Measurements from ENCODE around the gene PTPRN2. TPM values are rescaled to one million over a fixed set of nuclear protein-coding genes. Genes with fewer than 3 reads are reported as not detected.

PTPRN2 gene
- total RNA-seq, 1 donor from 2014 or later, result 0.41 TPM

DNA sequence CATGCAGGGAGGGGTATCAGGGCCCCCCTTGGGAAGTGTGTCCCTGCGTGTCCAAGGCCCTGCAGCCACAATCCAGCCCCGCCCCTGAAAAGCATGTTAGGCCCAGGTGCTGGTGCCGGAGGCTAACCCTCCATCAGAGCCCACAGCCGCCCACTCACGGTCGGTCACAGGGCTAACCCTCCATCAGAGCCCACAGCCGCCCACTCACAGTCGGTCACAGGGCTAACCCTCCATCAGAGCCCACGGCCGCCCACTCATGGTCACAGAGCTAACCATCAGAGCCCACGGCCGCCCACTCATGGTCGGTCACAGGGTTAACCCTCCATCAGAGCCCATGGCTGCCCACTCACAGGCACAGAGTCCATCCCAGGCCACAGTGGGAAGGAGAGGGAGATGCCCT is 824.8 kb downstream of the PTPRN2 start:
- no peaks in the 10 kb centered on the region for H3K4me1 Mint-ChIP-seq (ENCODE audit: low read depth)
- peaks cover 30% of the 10 kb centered on the region for H3K9me3 Mint-ChIP-seq
- no peak for DNase-seq (ENCODE audit: low spot score)
- no peak overlapping the region for H3K4me3 Mint-ChIP-seq
- intact Hi-C loops (cut with micrococcal nuclease), result no loop called here
- H3K27ac Mint-ChIP-seq, result no peak overlapping the region
- H3K27me3 Mint-ChIP-seq (ENCODE audit: insufficient read depth), result no peaks in the 10 kb centered on the region
- H3K36me3 Mint-ChIP-seq (ENCODE audit: low read depth), result no peaks in the 10 kb centered on the region

DNA sequence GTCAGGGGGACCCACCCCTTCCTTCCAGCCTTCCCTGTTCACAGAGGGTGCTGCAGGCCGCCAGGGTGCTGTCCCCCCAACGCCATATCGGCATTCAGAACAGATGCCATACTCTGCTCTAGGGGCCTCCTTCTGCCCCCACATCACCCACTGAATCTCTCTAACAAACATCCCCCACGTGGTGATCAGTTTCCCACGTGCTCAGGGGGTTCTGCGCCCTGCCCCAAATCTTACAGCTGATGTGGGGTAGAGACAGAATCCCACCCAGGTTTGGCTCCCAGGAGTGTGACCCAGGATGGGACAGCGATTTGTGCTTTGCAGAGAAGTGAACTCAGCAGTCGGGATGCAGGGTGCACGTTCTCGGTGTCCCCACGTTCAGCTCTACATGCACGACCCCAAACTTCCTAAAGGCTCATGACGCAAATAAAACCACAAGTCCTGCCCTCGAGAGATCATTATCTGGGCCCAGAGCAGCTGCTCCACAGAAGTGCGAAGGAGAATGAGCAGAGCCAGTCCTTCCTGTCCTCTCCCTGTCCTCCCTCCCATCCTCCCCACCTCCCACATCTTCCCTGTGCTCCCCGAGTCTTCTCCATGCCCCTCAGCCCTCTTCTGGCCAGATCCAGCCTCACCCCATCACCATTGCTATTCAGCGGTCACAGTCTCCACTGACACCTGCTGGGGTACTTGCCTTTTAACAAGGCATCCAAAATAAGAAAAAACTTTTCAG is 827.5 kb downstream of the PTPRN2 start:
- Mint-ChIP-seq H3K4me3 (no peak overlapping the region), H3K4me1 (ENCODE audit: low read depth) (no peaks in the 10 kb centered on the region), H3K36me3 (ENCODE audit: low read depth) (no peaks in the 10 kb centered on the region), H3K9me3 (peaks cover 17% of the 10 kb centered on the region), H3K27me3 (ENCODE audit: insufficient read depth) (no peaks in the 10 kb centered on the region), H3K27ac (no peak overlapping the region)
- no peak for DNase-seq (ENCODE audit: low spot score)
- intact Hi-C loops (cut with micrococcal nuclease), result no loop called here

DNA sequence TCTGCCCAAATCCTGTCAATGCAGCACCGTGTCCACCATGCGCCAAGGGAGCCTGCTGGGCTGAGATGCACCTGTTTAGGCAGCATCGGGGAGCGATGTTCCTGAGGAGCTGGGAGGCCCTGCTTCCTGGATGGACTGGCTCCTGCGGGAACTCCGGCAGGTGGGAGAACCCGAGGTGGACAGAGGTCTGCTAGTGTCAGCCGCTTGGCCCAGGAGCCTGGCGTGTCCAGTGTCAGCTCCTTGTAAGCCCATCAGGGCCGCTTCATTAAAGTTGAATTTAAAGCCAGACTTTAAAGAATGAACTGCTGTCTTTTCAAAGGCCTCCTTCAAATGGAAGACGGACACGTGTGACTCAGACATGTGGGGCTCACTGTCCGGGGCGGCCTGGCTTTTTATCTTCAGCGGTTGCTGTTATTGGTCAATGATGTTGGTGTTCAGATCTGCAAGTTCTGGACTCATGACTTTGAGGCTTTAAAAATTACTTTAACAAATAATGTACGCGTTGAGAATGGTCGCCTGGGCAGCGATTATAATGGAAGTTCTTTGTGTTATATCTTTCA is 828.3 kb downstream of the PTPRN2 start:
- peaks cover 8% of the 10 kb centered on the region for H3K9me3 Mint-ChIP-seq
- H3K4me1 Mint-ChIP-seq (ENCODE audit: low read depth), result no peaks in the 10 kb centered on the region
- intact Hi-C loops (cut with micrococcal nuclease), result no loop called here
- DNase-seq (ENCODE audit: low spot score), result no peak
- H3K27ac Mint-ChIP-seq, result no peak overlapping the region
- no peaks in the 10 kb centered on the region for H3K36me3 Mint-ChIP-seq (ENCODE audit: low read depth)
- H3K4me3 Mint-ChIP-seq, result no peak overlapping the region
- H3K27me3 Mint-ChIP-seq (ENCODE audit: insufficient read depth), result no peaks in the 10 kb centered on the region

DNA sequence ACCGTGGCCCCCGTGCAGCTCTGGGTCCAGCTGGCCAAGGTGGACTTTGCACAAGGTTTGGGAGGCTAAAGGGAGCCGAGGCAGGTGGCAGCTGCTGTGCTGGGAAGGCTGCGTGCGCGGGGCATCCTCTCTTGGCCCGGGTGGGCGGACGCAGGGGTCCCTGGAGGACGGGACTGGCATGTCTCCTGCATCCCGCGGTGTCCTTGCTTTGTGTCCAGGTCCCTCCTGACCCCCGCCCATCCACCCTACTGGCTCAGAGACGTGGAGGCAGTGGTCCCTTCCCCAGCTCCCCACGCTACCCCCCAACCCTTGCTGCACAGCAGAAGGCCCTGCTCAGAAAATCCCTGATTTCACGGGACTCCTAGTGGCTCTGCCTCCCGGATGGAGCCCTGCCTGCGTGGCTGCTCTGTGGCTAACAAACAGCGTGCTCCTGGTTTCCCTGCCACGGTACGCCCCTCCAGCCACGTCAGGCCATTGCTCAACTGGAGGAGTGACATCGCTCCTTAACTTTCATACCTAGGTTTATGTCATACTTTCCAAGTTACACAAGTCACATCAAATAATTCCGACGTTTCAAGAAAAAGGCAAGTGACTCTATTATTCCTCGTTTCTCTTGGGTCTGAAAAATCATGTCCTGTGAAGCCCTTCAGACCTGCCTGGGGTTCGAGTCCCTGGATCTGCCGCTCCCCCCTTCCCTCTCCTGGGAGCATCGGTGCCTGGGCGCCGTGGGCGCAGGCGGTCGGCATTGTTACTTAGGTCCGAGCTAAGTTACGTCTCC is 829.0 kb downstream of the PTPRN2 start:
- H3K4me1 Mint-ChIP-seq (ENCODE audit: low read depth), result no peaks in the 10 kb centered on the region
- no peak for DNase-seq (ENCODE audit: low spot score)
- no peaks in the 10 kb centered on the region for H3K36me3 Mint-ChIP-seq (ENCODE audit: low read depth)
- no peak overlapping the region for H3K27ac Mint-ChIP-seq
- H3K27me3 Mint-ChIP-seq (ENCODE audit: insufficient read depth), result no peaks in the 10 kb centered on the region
- peaks cover 2% of the 10 kb centered on the region for H3K9me3 Mint-ChIP-seq
- no peak overlapping the region for H3K4me3 Mint-ChIP-seq
- intact Hi-C loops (cut with micrococcal nuclease), result no loop called here

DNA sequence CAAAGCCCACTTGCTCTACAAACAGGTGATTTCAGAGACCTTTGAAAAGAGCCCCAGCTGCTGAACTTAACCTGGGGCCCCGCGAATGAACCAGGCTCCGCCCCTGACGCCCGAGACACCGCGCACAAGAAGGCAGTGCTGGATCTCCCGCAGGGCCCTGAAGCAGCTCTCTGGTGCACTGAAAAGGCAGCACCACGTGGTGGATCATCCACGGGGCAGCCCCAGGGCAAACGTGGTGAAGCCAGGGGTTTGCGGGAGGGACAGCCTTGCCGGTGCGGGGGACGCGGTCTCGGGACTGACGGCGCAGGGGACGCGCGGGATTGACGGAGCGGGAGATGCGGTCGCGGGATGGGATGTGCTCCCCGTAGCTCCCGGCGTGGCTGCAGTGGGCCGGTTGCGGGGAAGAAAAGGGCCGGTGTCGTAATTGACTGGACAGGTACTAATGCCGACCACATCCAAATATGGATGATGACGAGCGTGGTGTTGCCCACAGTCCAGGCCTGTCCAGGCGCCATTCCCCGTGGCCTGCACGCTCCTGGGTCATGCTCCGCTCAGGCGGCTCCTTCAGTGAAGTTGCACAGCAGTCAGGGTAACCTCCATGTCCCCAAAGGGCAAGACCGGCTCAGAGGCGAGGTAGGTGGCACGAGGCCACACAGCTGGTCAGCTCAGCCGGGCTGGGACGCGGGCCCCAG is 829.7 kb downstream of the PTPRN2 start:
- Mint-ChIP-seq H3K36me3 (ENCODE audit: low read depth) (no peaks in the 10 kb centered on the region), H3K27ac (no peak overlapping the region)
- intact Hi-C loops (cut with micrococcal nuclease), result no loop called here

DNA sequence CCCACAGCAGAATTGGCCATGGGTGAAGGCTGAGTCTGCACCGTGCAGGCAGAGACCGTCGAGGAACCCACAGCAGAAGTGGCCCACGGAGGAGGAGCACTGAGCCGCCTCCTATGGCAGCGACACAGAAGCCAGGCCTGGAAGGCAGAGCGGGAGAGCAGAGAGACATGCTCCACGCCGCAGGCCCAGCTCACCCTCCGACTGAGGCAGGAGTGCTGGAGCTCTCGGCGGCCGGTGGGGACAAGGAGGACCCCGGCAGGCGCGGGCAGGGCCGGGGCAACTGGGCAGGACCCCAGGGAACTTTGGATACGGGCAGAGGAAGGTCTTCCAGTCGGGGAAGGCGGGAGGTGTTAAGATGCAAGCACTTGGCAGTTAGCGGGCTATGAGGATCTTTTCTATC is 830.4 kb downstream of the PTPRN2 start:
- Mint-ChIP-seq H3K36me3 (ENCODE audit: low read depth) (no peaks in the 10 kb centered on the region), H3K27ac (no peak overlapping the region), H3K4me3 (no peak overlapping the region), H3K27me3 (ENCODE audit: insufficient read depth) (no peaks in the 10 kb centered on the region), H3K4me1 (ENCODE audit: low read depth) (no peaks in the 10 kb centered on the region), H3K9me3 (no peaks in the 10 kb centered on the region)
- no peak for DNase-seq (ENCODE audit: low spot score)
- intact Hi-C loops (cut with micrococcal nuclease), result no loop called here

More for the DNA sequence above, 829.7 kb downstream of the PTPRN2 start:
- no peak for DNase-seq (ENCODE audit: low spot score)
- Mint-ChIP-seq H3K27me3 (ENCODE audit: insufficient read depth) (no peaks in the 10 kb centered on the region), H3K4me3 (no peak overlapping the region), H3K9me3 (no peaks in the 10 kb centered on the region), H3K4me1 (ENCODE audit: low read depth) (no peaks in the 10 kb centered on the region)

DNA sequence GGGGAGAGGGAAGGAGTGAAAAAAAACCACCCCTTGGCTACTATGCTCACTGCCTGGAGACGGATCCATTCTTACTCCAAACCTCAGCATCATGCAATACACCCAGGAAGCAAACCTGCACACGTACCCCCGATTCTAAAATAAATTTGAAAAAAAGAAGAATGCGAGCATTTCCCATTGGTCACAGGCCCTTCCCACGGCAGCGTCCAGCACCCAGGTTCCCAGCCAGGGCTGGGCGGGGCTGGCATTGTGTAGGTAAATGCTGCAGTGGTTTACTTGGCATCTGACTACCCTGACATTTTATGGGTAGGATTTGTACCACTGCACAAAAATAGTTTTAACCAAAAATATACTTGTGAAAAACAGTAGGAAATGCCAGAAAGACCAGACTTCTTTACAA is 831.9 kb downstream of the PTPRN2 start:
- DNase-seq (ENCODE audit: low spot score), result no peak
- Mint-ChIP-seq H3K9me3 (no peaks in the 10 kb centered on the region), H3K4me1 (ENCODE audit: low read depth) (no peaks in the 10 kb centered on the region), H3K27ac (no peak overlapping the region), H3K27me3 (ENCODE audit: insufficient read depth) (no peaks in the 10 kb centered on the region), H3K36me3 (ENCODE audit: low read depth) (no peaks in the 10 kb centered on the region), H3K4me3 (no peak overlapping the region)
- intact Hi-C loops (cut with micrococcal nuclease), result no loop called here

DNA sequence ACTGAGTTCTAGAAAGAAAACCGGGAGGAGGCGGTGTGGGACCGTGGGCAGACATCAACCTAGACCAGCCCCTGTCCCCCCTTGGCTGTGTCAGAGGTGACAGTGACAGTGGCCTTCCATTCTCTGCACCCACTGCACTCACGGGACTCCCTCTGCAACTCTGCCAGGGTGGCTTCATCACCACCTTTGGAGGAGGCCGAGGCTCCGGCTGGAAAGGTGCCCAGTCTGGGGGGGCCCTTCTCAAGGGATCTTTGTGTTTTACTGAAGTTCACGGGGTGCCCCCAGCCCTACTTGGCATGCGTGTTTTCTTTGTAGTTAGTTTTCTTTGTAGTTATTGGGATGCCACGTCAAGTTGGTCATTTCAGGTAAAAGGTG is 833.2 kb downstream of the PTPRN2 start:
- no peaks in the 10 kb centered on the region for H3K36me3 Mint-ChIP-seq (ENCODE audit: low read depth)
- no peak overlapping the region for H3K4me3 Mint-ChIP-seq
- H3K4me1 Mint-ChIP-seq (ENCODE audit: low read depth), result no peaks in the 10 kb centered on the region
- DNase-seq (ENCODE audit: low spot score), result no peak
- intact Hi-C loops (cut with micrococcal nuclease), result no loop called here
- H3K27me3 Mint-ChIP-seq (ENCODE audit: insufficient read depth), result no peaks in the 10 kb centered on the region
- no peaks in the 10 kb centered on the region for H3K9me3 Mint-ChIP-seq
- H3K27ac Mint-ChIP-seq, result no peak overlapping the region

DNA sequence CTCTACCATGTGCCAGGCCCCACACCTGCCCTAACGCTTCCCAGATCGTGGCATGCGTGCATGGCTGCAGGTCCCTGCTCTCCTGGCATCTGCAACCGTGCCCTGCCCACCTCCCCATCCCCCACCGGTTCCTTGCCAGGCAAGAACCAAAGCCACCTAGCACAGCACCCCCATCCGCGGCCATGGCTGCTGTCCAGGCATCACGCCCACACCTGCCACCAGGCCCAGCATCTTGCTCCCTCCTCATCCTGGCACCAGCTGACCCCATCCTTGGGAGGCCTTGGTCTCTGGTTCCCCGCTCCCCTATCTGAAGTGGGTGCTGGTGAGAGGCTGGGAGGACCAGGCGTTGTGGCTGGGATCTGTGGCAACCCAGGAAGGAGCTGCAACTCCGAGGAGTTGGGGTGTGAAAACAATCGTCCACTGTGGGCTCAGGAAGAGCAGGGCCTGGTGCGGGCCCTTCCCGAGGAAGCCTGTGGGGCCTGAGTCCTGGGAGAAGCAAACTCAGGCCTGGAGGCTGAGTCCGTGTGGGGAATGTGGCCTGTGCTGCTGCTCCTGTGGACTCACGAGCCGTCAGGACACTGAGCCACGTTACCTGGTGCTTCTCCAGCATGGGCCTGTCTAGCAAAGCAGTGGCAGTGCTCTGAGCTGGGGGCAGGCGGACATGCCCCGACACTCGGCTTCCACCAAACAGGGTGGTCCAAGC is 833.8 kb downstream of the PTPRN2 start:
- DNase-seq (ENCODE audit: low spot score), result no peak
- no peak overlapping the region for H3K4me3 Mint-ChIP-seq
- H3K27me3 Mint-ChIP-seq (ENCODE audit: insufficient read depth), result no peaks in the 10 kb centered on the region
- H3K9me3 Mint-ChIP-seq, result no peaks in the 10 kb centered on the region
- intact Hi-C loops (cut with micrococcal nuclease), result no loop called here
- H3K36me3 Mint-ChIP-seq (ENCODE audit: low read depth), result no peaks in the 10 kb centered on the region
- no peak overlapping the region for H3K27ac Mint-ChIP-seq
- no peaks in the 10 kb centered on the region for H3K4me1 Mint-ChIP-seq (ENCODE audit: low read depth)

DNA sequence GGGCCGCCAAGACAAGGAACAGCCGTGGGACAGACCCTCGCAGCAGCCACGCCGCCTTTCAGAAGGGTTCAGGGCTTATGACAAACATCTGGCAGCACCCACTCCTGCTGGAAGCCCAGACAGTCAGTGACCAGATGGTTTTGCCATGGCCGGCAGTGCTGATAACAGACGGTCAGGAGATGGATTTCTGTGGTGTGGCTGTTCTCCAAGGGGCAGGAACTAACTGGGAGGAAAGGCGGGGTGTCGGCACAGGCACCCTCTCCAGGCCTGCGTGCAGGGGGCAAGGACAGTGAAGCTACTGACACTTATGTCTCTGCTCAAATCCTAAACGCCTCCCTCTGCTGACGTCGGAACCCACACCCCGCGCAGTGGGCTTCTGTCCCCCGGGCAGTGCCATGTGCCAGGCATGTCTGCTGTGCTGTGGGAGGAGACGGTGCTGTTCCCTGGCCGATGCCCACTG is 834.8 kb downstream of the PTPRN2 start:
- Mint-ChIP-seq H3K27ac (no peak overlapping the region), H3K9me3 (no peaks in the 10 kb centered on the region), H3K4me1 (ENCODE audit: low read depth) (no peaks in the 10 kb centered on the region), H3K4me3 (no peak overlapping the region), H3K27me3 (ENCODE audit: insufficient read depth) (no peaks in the 10 kb centered on the region), H3K36me3 (ENCODE audit: low read depth) (no peaks in the 10 kb centered on the region)
- intact Hi-C loops (cut with micrococcal nuclease), result no loop called here
- no peak for DNase-seq (ENCODE audit: low spot score)

DNA sequence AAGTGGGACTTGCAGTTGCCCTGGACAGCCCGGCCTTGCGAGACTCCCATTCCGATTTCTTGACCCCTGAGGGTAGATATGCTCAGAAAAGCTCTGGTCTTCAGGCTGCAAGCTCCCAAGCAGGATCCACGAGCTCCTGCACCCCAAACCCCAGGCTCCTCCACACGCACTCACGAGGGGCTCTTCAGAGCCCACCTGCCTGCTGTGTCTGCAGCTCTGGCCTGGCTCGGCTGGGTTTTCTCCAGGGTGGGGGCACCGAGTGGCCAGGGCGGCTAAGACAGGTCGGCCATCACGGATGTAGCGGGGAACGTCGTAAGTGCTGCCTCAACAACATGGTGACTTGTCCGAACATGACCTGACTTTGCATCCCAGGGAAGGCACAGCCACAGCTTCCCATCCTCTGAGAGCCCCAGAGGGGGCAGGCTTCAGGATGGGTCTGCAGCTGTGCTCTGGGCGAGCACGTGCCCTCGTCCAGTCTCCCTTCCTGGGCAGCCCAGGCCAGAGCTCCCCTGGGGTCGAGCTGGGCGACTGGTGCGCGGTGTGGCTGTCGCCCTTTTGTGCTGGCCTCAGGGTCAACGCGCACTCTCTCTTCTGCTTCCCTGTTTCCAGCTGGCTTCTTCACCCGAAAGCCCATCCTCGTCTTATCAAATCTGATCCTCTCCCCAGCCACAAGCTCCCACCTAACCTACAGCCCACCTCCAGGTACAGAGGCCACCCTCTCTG is 835.5 kb downstream of the PTPRN2 start:
- no peaks in the 10 kb centered on the region for H3K27me3 Mint-ChIP-seq (ENCODE audit: insufficient read depth)
- no peak overlapping the region for H3K4me3 Mint-ChIP-seq
- H3K9me3 Mint-ChIP-seq, result no peaks in the 10 kb centered on the region
- H3K4me1 Mint-ChIP-seq (ENCODE audit: low read depth), result no peaks in the 10 kb centered on the region
- no peaks in the 10 kb centered on the region for H3K36me3 Mint-ChIP-seq (ENCODE audit: low read depth)
- intact Hi-C loops (cut with micrococcal nuclease), result no loop called here
- no peak overlapping the region for H3K27ac Mint-ChIP-seq
- no peak for DNase-seq (ENCODE audit: low spot score)

DNA sequence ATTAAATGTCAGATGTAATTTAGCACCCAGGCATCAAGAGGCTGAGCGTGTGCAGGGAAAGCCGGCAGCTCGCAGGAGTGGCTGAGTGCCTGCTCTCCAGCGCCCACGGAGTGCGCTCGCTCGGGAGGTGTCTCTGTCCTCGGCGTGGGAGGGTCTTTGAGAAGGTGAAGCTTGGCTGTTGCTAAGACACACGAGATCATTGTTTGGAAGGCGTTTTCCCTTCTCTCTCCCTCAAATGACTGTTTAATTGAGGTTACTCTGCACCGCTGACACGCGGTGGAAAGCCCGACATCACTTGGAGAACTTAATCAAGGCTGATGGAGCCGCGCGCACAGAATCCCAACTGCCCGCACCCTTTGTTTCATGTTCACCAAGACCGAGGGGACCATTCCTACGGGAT is 836.2 kb downstream of the PTPRN2 start:
- no peaks in the 10 kb centered on the region for H3K9me3 Mint-ChIP-seq
- intact Hi-C loops (cut with micrococcal nuclease), result no loop called here
- H3K27me3 Mint-ChIP-seq (ENCODE audit: insufficient read depth), result no peaks in the 10 kb centered on the region
- no peaks in the 10 kb centered on the region for H3K4me1 Mint-ChIP-seq (ENCODE audit: low read depth)
- no peak for DNase-seq (ENCODE audit: low spot score)
- H3K4me3 Mint-ChIP-seq, result no peak overlapping the region
- peak overlapping the region; percentile 23 for H3K27ac Mint-ChIP-seq
- H3K36me3 Mint-ChIP-seq (ENCODE audit: low read depth), result no peaks in the 10 kb centered on the region

All from activated T-helper 1 cell treated with anti-CD3 and anti-CD28 coated beads, Interleukin-12 subunit alpha, Interleukin-12 subunit beta, Interleukin-2, Interleukin-4 antibody, amounts not matched to agents 30 ng/mL and 10 ng/mL and 1 ng/mL, durations not matched to agents 14 hours and 24 hours and 36 hours (primary cell).